ENCODE results near the gene KCNJ14.
A peak's percentile ranks its signal among the peaks of the same experiment; 100 is the strongest.

KCNJ14 gene

DNA sequence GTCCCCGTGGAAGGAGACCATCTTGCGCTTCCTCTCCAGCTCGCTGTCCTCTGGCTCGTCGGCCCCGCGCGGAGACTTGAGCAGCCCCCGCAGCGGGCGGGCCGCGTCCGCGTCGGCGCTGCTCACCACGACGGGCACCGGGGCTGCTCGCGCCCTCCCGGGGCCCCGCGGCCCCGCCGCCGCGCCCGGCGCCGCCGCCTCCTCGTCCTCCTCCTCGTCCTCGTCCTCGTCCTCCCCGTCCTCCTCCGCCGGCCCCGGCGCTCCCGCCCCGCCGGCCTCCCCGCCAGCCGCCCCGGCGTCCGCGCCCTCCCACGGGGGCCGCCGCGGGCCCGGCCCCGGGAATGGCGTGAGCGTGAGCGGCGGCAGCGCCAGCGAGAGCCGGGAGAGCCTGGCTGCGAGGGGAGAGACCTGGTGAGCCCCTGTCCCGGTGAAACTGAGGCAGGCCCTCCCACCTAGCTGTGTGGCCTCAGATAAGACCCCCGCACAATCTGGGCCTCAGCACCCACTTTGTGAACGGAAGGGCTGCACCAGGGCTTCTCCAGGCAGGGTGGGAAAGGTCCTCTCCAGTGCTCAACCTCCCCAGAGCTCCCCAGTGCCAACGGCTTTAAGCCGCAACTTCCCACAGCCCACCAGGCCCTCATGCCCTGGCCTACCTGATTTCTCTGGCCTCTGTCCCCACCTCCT is 38.5 kb downstream of the KCNJ14 start:
- TF ChIP-seq POLR2A (IDR thresholded peaks at IDR 0.05; ENCODE audit: low read depth, low read length) = no peak
- TF ChIP-seq POLR2AphosphoS5 (IDR thresholded peaks at IDR 0.05; ENCODE audit: low read depth, low read length) = no peak
- TF ChIP-seq TAF1 (IDR thresholded peaks at IDR 0.05; ENCODE audit: borderline replicate concordance, low read depth, low read length) = no peak
- FAIRE-seq (no peak), DNase-seq (ENCODE audit: insufficient read length) (no peak)

DNA sequence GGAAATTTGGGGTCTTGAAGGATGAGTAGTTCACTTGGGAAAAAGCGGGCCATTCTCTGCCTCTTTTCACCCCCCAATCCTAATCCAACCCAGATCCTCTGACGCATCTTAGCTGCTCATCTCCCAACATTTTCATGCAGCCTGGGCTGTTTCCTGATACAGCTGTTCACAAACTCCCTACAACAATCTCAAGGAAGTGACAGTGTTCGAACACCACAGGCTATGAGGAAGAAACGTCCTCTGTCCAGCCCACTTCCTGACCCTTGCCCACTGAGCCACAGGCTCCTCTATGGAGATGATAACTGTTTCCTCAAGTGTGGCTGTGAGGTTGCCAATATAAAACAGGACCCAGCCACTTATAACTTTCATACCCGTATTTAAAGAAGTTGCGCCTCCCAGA is 40.0 kb downstream of the KCNJ14 start:
- TF ChIP-seq POLR2A (IDR thresholded peaks at IDR 0.05; ENCODE audit: low read depth, low read length) = no peak
- DNase-seq (ENCODE audit: insufficient read length) = no peak
- no peak for FAIRE-seq

GRCh38 chr19:48496959-48497727 is 41.8 kb downstream of the KCNJ14 start:
- FAIRE-seq (no peak), DNase-seq (ENCODE audit: insufficient read length) (no peak)
- no peak for TF ChIP-seq TAF1 (IDR thresholded peaks at IDR 0.05; ENCODE audit: borderline replicate concordance, low read depth, low read length)
- no peak for TF ChIP-seq POLR2A (IDR thresholded peaks at IDR 0.05; ENCODE audit: low read depth, low read length)
- no peak for TF ChIP-seq POLR2AphosphoS5 (IDR thresholded peaks at IDR 0.05; ENCODE audit: low read depth, low read length)

DNA sequence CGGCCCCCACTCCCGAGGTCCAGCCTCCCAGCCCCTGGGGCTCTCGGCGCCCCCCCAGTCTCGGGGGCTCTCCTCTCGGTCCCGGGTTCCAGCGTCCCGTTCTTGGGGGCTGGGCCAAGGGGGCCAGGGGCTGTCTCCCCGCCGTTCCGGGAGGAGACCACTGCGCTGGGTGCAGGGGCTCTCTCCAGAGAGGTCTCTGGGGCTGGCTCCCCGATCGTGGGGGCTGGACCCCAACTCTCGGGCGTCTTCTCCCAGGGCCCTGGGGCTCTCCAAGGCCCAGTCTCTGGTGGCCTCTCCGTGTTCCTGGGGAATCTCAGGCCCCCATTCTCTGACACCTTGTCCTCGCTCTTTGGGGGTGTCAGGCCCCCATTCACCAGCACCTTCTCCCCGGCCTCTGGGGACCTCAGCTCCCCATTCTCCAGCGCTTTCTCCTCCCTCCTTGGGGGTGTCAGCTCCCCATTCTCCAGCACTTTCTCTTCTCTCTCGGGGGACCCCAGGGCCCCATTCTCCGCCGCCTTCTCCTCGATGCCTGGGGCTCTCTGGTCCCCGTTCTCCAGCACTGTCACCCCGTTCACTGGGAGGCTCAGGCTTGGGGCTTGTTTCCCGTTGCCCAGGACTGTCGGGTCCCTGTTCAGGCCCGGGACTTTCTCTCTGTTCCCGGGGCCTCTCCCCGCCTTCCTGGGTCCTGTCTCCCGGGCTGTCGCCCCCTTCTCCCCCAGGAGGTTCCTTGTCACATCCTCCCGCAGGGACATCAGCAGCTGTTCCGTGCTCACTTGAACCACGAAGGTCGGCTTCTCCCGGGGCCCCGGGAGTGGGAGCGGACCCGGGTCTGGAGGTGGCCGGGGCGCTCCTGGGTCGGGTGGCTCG is 42.6 kb downstream of the KCNJ14 start:
- FAIRE-seq (no peak), DNase-seq (ENCODE audit: insufficient read length) (no peak)
- TF ChIP-seq POLR2AphosphoS5 (IDR thresholded peaks at IDR 0.05; ENCODE audit: low read depth, low read length) (no peak), POLR2A (IDR thresholded peaks at IDR 0.05; ENCODE audit: low read depth, low read length) (no peak), TAF1 (IDR thresholded peaks at IDR 0.05; ENCODE audit: borderline replicate concordance, low read depth, low read length) (no peak)

- TF ChIP-seq POLR2A (IDR thresholded peaks at IDR 0.05; ENCODE audit: low read depth, low read length) = no peak
- TF ChIP-seq POLR2AphosphoS5 (IDR thresholded peaks at IDR 0.05; ENCODE audit: low read depth, low read length) = no peak
- no peak for TF ChIP-seq TAF1 (IDR thresholded peaks at IDR 0.05; ENCODE audit: borderline replicate concordance, low read depth, low read length)
- FAIRE-seq (no peak), DNase-seq (ENCODE audit: insufficient read length) (no peak)
Observed at GRCh38 chr19:48498595-48499311, 43.4 kb downstream of the KCNJ14 start.

DNA sequence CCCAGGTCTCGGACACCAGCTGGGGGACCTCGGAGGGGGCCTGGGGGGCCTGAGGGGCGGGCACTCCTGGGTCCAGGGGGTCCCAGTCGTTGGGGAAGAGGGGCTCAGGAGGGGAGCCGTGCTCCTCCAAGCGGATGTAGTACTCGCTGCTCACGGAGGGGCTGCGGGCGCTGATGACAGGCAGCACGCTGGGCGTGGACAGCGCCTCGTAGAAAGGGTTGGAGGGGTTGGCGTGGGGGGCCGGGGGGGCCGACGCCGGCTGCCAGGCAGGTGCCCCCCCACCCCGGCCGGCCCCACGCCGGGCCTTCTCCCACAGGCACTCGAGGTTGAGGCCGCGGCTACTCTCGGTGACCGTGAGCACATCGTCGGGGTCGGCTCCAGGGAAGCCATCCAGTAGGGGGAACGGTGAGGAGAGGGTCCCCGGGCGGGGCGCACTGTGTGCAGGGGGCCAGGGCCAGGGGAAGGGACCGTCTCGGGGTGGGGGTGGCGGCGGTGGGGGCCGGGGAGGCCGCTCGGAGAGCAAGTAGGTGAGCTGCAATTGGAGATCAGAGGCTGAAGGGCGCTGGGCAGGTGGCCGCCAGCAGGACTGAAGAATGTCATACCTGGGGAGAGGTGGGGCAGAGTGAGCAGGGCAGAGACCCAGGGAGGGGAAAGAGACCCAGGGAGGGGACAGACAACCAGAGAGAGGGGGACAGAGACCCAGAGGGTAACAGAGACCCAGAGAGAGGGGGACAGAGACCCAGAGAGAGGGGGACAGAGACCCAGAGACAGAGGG is 44.1 kb downstream of the KCNJ14 start:
- FAIRE-seq (no peak), DNase-seq (ENCODE audit: insufficient read length) (no peak)
- TF ChIP-seq POLR2A (IDR thresholded peaks at IDR 0.05; ENCODE audit: low read depth, low read length) (no peak), POLR2AphosphoS5 (IDR thresholded peaks at IDR 0.05; ENCODE audit: low read depth, low read length) (no peak), TAF1 (IDR thresholded peaks at IDR 0.05; ENCODE audit: borderline replicate concordance, low read depth, low read length) (no peak)

GRCh38 chr19:48500830-48501493 is 45.6 kb downstream of the KCNJ14 start:
- no peak for DNase-seq (ENCODE audit: insufficient read length)
- no peak for FAIRE-seq
- TF ChIP-seq TAF1 (IDR thresholded peaks at IDR 0.05; ENCODE audit: borderline replicate concordance, low read depth, low read length) = no peak
- no peak for TF ChIP-seq POLR2AphosphoS5 (IDR thresholded peaks at IDR 0.05; ENCODE audit: low read depth, low read length)
- TF ChIP-seq POLR2A (IDR thresholded peaks at IDR 0.05; ENCODE audit: low read depth, low read length) = no peak

DNA sequence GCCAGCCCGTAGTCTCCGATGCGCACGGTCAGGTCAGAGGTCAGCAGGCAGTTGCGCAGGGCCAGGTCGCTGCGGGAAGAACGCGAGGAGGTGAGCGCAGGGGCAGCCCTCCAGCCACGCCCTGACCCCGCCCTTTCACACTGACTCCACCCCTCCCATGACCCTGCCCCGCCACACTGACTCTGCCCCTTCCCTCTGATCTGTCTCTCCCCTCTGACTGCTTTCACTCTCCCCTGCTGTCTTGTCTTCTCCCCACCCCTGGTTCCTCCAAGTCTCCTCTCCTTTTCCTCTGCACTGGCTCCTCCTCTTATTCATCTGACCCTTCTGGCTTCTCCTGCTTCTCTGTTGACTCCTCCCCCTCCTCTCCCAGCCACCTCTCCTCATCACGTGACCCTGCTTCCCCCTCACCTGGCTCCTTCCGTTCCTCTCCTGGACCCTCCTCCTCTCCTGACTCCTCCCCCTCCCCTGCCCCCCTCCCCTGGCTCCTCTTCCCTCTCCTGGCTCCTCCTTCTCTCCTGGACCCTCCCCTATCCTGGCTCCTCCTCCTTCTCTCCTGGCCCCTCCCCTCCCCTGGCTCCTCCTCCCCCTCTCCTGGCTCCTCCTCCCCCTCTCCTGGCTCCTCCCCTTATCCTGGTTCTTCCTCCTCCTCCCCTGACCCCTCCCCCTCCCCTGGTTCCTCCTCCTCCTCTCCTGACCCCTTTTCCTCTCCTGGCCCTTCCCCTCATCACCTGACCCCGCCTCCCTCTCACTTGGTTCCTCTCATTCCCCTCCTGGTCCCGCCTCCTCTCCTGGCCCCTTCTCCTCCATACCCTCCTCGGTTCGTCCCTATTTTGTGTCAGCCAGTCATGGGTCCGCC is 46.3 kb downstream of the KCNJ14 start:
- TF ChIP-seq TAF1 (IDR thresholded peaks at IDR 0.05; ENCODE audit: borderline replicate concordance, low read depth, low read length) (no peak), POLR2AphosphoS5 (IDR thresholded peaks at IDR 0.05; ENCODE audit: low read depth, low read length) (no peak), POLR2A (IDR thresholded peaks at IDR 0.05; ENCODE audit: low read depth, low read length) (no peak)
- FAIRE-seq (no peak), DNase-seq (ENCODE audit: insufficient read length) (no peak)

GRCh38 chr19:48502350-48503018 is 47.1 kb downstream of the KCNJ14 start:
- TF ChIP-seq TAF1 (IDR thresholded peaks at IDR 0.05; ENCODE audit: borderline replicate concordance, low read depth, low read length) (no peak), POLR2A (IDR thresholded peaks at IDR 0.05; ENCODE audit: low read depth, low read length) (no peak), POLR2AphosphoS5 (IDR thresholded peaks at IDR 0.05; ENCODE audit: low read depth, low read length) (no peak)
- DNase-seq (ENCODE audit: insufficient read length) = peak; percentile 71
- no peak for FAIRE-seq

All from GM12892 (cell line).